ENCODE measurements around the gene ELP1. TPM values are rescaled to one million over a fixed set of nuclear protein-coding genes. Genes with fewer than 3 reads are reported as not detected.
"Not testable (repeated sequence)": the region's sequence is repeated elsewhere in the genome, so short reads cannot be mapped to it uniquely, and the experiment has no call there.

The ELP1 gene
- total RNA-seq, 1 donor from 2014 or later = 14.5 TPM

- no peak for DNase-seq (ENCODE audit: low spot score)
These were observed 79.0 kb downstream of the ELP1 start for GRCh38 chr9:108854641-108855528.

- DNase-seq (ENCODE audit: low spot score) = no peak
These were observed 79.8 kb downstream of the ELP1 start for GRCh38 chr9:108854094-108854493.

GRCh38 chr9:108852079-108852478 is 81.8 kb downstream of the ELP1 start:
- no peak for DNase-seq (ENCODE audit: low spot score)

GRCh38 chr9:108851138-108851537 is 82.8 kb downstream of the ELP1 start:
- DNase-seq (ENCODE audit: low spot score) = no peak

GRCh38 chr9:108850293-108850897 is 83.5 kb downstream of the ELP1 start:
- DNase-seq (ENCODE audit: low spot score) = no peak

- not testable (repeated sequence) for DNase-seq (ENCODE audit: low spot score)
These were observed 85.6 kb downstream of the ELP1 start for GRCh38 chr9:108848296-108848695.

- no peak for DNase-seq (ENCODE audit: low spot score)
These were observed 88.0 kb downstream of the ELP1 start for GRCh38 chr9:108845947-108846346.

GRCh38 chr9:108845507-108845906 is 88.4 kb downstream of the ELP1 start:
- DNase-seq (ENCODE audit: low spot score) = no peak

GRCh38 chr9:108844856-108845255 is 89.1 kb downstream of the ELP1 start:
- no peak for DNase-seq (ENCODE audit: low spot score)

- DNase-seq (ENCODE audit: low spot score) = no peak
These were observed 89.5 kb downstream of the ELP1 start for GRCh38 chr9:108844391-108844790.

- no peak for DNase-seq (ENCODE audit: low spot score)
These were observed 91.2 kb downstream of the ELP1 start for GRCh38 chr9:108842610-108843295.

- not testable (repeated sequence) for DNase-seq (ENCODE audit: low spot score)
These were observed 94.4 kb downstream of the ELP1 start for GRCh38 chr9:108839561-108839960.

GRCh38 chr9:108838017-108838416 is 95.9 kb downstream of the ELP1 start:
- DNase-seq (ENCODE audit: low spot score) = no peak

GRCh38 chr9:108837530-108837929 is 96.4 kb downstream of the ELP1 start:
- no peak for DNase-seq (ENCODE audit: low spot score)

- DNase-seq (ENCODE audit: low spot score) = no peak
These were observed 97.1 kb downstream of the ELP1 start for GRCh38 chr9:108836781-108837180.

GRCh38 chr9:108836319-108836718 is 97.6 kb downstream of the ELP1 start:
- DNase-seq (ENCODE audit: low spot score) = no peak

- DNase-seq (ENCODE audit: low spot score) = no peak
These were observed 98.1 kb downstream of the ELP1 start for GRCh38 chr9:108835831-108836230.

GRCh38 chr9:108834959-108835665 is 98.8 kb downstream of the ELP1 start:
- DNase-seq (ENCODE audit: low spot score) = no peak

GRCh38 chr9:108832179-108832500 is 101.8 kb downstream of the ELP1 start:
- DNase-seq (ENCODE audit: low spot score) = no peak

- no peak for DNase-seq (ENCODE audit: low spot score)
These were observed 102.3 kb downstream of the ELP1 start for GRCh38 chr9:108831496-108832178.

- DNase-seq (ENCODE audit: low spot score) = no peak
These were observed 103.7 kb downstream of the ELP1 start for GRCh38 chr9:108830272-108830671.
